ENCODE data around the gene RHOG. TPM values are rescaled to one million over a fixed set of nuclear protein-coding genes. Genes with fewer than 3 reads are reported as not detected.

RHOG gene
- total and polyA plus RNA-seq, 9 of the 15 experiments (the other 6 are each of a cell fraction or from before 2014, with no cell fraction given) = 22.6 to 162 (median 80.3) TPM

GRCh38 chr11:3878258-3878584 lies 37.5 kb upstream of the RHOG start (continued):
- TF ChIP-seq BCLAF1 (IDR thresholded peaks at IDR 0.05; ENCODE audit: borderline replicate concordance in 1 of 2, control insufficient read depth in 1 of 2, low read depth in 2 of 2, low read length in 1 of 2) (no peak), RBM25 (IDR thresholded peaks at IDR 0.05; ENCODE audit: low read depth, low read length, severe bottlenecking) (peak; percentile 98), ZFP36 (IDR thresholded peaks at IDR 0.05; ENCODE audit: low read depth, low read length, partially characterized antibody) (peak; percentile 73), BCOR (IDR thresholded peaks at IDR 0.05) (peak; percentile 78), SRSF9 (IDR thresholded peaks at IDR 0.05; ENCODE audit: borderline replicate concordance, low read depth, low read length) (no peak)

- peak; percentile 18; the same call in 2 of the 3 replicates for ATAC-seq
- FAIRE-seq = no peak
- Histone ChIP-seq H3K27ac (ENCODE audit: extremely low read depth, low read depth, low read length) (peak overlapping the region; percentile 57; the same call in 2 of the 3 replicates), H3K4me2 (ENCODE audit: insufficient read depth, low read length) (peak overlapping the region; percentile 12), H3K4me1 (replicated peaks in 1 of 2; ENCODE audit: control insufficient read depth in 2 of 2, insufficient read depth in 2 of 2, low read length in 2 of 2) (peaks cover 13 to 57% of the 10 kb centered on the region in 2 experiments), H3K9me3 (replicated peaks; ENCODE audit: control insufficient read depth, insufficient read depth, low read depth, low read length) (no peaks in the 10 kb centered on the region), H2AFZ (ENCODE audit: low read depth, low read length) (no peak overlapping the region), H3K9me1 (ENCODE audit: control insufficient read depth, insufficient read depth, low read length) (no peaks in the 10 kb centered on the region), H3K4me3 (no peak overlapping the region), H4K20me1 (replicated peaks; ENCODE audit: control insufficient read depth, insufficient read depth, low read length) (peaks cover 27% of the 10 kb centered on the region), H3K79me2 (ENCODE audit: control insufficient read depth, insufficient read depth, low read length) (peaks cover 91% of the 10 kb centered on the region), H3K36me3 (ENCODE audit: control insufficient read depth, insufficient read depth, low read length) (no peaks in the 10 kb centered on the region), H3K27me3 (ENCODE audit: control insufficient read depth in 2 of 2, insufficient read depth in 2 of 2, low read length in 2 of 2) (no peaks in the 10 kb centered on the region), H3K9ac (ENCODE audit: insufficient read depth in 1 of 2, low read depth in 2 of 2, low read length in 2 of 2) (peak overlapping the region in 1 of 2 experiments; percentile 24; a peak in 2 of 4 replicates)
- WGBS (ENCODE audit: insufficient coverage, low coverage, missing lambda C conversion rate) = 45% methylated on average over 8 of the region's 8 CpGs
- in situ Hi-C loops (cut with MboI) (no loop called here), intact Hi-C loops (cut with micrococcal nuclease) (loop anchor here (1.0 kb wide), 1 partner anchor 22 kb away; the partner anchor contains the start of gene STIM1)
- ChIA-PET CTCF (ENCODE audit: low intra/inter-chr PET ratio) (no interaction called here), POLR2A (interaction anchor here (0.6 to 5.2 kb wide), 11 partner anchors 7 to 164 kb away, joined by 3 to 34 read pairs (median 6); partner anchors contain the start of gene STIM1)
- DNase-seq (ENCODE audit: extremely low read depth in 1 of 4, low spot score in 3 of 4) = no peak
- no TSS peak for BruUV-seq (replicated peaks)
Measured at GRCh38 chr11:3877364-3878257, 36.9 kb upstream of the RHOG start.

All from K562 (cell line).